HG03066 (cell line): ENCODE data around the gene MECP2.

Experiments used
- ATAC-seq: cut with Tn5 transposase; IDR thresholded peaks from one replicate; pipeline ENCODE4 v1.9.1; 2021; ENCODE audit warnings: low read depth; ENCODE audit not compliant: unreplicated experiment

MECP2 gene

GRCh38 chrX:153973127-153974002 lies 124.2 kb downstream of the MECP2 start:
- no peak for ATAC-seq

- peak; percentile 36 for ATAC-seq
These were observed 125.0 kb downstream of the MECP2 start, which contains the start of gene TMEM187 for GRCh38 chrX:153972368-153973126. Gene TMEM187 (plus strand): TSS chrX:153972754. CDS start chrX:153982063, 9,309 bp downstream.
